ENCODE data around the gene FERMT1. TPM values are rescaled to one million over a fixed set of nuclear protein-coding genes. Genes with fewer than 3 reads are reported as not detected.

FERMT1 gene
- total RNA-seq, 2 experiments from 2014 or later: not detected

DNA sequence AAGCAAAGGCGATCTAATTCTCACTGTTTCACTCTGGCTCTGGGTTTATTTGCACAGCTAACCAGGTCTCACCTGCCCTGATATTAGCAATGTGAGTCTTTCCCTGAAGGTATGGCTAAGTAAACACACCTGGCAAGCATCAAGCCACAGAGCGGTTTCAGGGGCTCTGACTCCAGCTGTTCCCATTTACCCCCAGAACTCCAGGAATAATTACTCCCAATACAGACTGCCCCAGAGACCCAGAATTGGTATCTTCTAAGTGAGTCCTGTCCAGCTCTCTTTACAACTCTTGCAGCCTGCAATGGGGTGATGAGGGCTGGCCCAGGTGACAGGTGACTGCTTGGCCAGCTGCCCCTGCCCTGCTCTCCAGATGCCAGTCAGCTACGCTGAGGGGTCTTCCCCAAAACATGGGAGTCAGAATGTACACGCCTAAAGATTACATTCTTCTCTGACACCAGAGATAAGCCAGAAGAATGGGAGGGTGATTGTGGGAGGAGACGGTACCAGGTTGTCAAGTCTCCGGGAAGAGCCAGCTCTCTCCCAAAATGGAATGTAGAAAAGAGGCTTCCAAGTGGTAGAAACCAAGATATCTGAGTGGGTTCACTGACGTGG is 64.0 kb downstream of the FERMT1 start:
- Histone ChIP-seq H3K79me2 (ENCODE audit: insufficient read depth, low read depth, low read length) (no peaks in the 10 kb centered on the region), H2AFZ (ENCODE audit: low read length) (no peak overlapping the region), H3K27ac (ENCODE audit: low read depth, low read length, poor library complexity, severe bottlenecking) (no peak overlapping the region), H3K9me3 (ENCODE audit: low read length) (no peaks in the 10 kb centered on the region), H4K20me1 (ENCODE audit: insufficient read depth, low read length) (no peaks in the 10 kb centered on the region), H3K36me3 (ENCODE audit: insufficient read depth, low read length) (no peaks in the 10 kb centered on the region), H3K9me2 (ENCODE audit: insufficient read depth, low read length) (no peaks in the 10 kb centered on the region), H3K4me1 (ENCODE audit: insufficient read depth, low read length, poor library complexity, severe bottlenecking) (no peaks in the 10 kb centered on the region), H3K4me3 (ENCODE audit: low read depth, low read length, poor library complexity, severe bottlenecking) (no peak overlapping the region), H3K4me2 (ENCODE audit: low read length) (no peak overlapping the region)
- BruUV-seq (replicated peaks): no TSS peak
- ChIA-PET POLR2A (interaction anchor here (0.7 kb wide), 1 partner anchor 25 kb away, joined by 3 read pairs; no protein-coding TSS in a partner anchor), CTCF (ENCODE audit: unreplicated experiment) (no interaction called here)
- DNase-seq (ENCODE audit: low spot score): no peak
- no peak for TF ChIP-seq EZH2phosphoT487 (IDR thresholded peaks at IDR 0.05; ENCODE audit: borderline replicate concordance, low read depth, low read length)
- TF ChIP-seq, protein P1, sequence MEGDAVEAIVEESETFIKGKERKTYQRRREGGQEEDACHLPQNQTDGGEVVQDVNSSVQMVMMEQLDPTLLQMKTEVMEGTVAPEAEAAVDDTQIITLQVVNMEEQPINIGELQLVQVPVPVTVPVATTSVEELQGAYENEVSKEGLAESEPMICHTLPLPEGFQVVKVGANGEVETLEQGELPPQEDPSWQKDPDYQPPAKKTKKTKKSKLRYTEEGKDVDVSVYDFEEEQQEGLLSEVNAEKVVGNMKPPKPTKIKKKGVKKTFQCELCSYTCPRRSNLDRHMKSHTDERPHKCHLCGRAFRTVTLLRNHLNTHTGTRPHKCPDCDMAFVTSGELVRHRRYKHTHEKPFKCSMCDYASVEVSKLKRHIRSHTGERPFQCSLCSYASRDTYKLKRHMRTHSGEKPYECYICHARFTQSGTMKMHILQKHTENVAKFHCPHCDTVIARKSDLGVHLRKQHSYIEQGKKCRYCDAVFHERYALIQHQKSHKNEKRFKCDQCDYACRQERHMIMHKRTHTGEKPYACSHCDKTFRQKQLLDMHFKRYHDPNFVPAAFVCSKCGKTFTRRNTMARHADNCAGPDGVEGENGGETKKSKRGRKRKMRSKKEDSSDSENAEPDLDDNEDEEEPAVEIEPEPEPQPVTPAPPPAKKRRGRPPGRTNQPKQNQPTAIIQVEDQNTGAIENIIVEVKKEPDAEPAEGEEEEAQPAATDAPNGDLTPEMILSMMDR (conservative IDR thresholded peaks at IDR 0.05; ENCODE audit: low read length): no peak
- intact Hi-C loops (cut with micrococcal nuclease; ENCODE audit: unreplicated experiment): no loop called here

DNA sequence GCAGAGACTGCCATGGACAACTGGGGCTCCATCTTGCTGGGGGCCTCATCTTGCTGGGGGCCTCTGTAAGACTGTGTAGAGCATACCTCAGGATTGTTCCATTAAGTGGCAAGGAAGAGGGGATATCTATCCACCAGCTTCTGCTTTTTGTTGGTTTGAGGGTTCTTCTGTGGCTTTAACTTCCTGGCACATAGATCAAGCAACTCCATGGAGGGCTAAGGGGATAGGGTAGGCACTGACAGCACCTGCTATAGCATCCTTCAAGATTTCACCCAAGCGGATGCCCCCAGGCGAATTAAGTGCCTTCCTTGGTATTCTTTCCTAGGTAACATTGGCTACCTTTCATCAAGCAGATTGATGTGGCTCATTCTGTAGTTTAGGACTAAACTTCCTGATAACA is 65.1 kb downstream of the FERMT1 start:
- Histone ChIP-seq H3K9me3 (ENCODE audit: low read length) (no peaks in the 10 kb centered on the region), H3K4me1 (ENCODE audit: insufficient read depth, low read length, poor library complexity, severe bottlenecking) (no peaks in the 10 kb centered on the region), H3K4me2 (ENCODE audit: low read length) (no peak overlapping the region), H3K36me3 (ENCODE audit: insufficient read depth, low read length) (no peaks in the 10 kb centered on the region), H2AFZ (ENCODE audit: low read length) (no peak overlapping the region), H4K20me1 (ENCODE audit: insufficient read depth, low read length) (no peaks in the 10 kb centered on the region), H3K27ac (ENCODE audit: low read depth, low read length, poor library complexity, severe bottlenecking) (no peak overlapping the region), H3K9me2 (ENCODE audit: insufficient read depth, low read length) (no peaks in the 10 kb centered on the region), H3K4me3 (ENCODE audit: low read depth, low read length, poor library complexity, severe bottlenecking) (no peak overlapping the region), H3K79me2 (ENCODE audit: insufficient read depth, low read depth, low read length) (no peaks in the 10 kb centered on the region)
- ChIA-PET POLR2A (no interaction called here), CTCF (ENCODE audit: unreplicated experiment) (no interaction called here)
- no peak for DNase-seq (ENCODE audit: low spot score)
- no peak for TF ChIP-seq EZH2phosphoT487 (IDR thresholded peaks at IDR 0.05; ENCODE audit: borderline replicate concordance, low read depth, low read length)
- TF ChIP-seq, protein P1 (conservative IDR thresholded peaks at IDR 0.05; ENCODE audit: low read length): no peak
- intact Hi-C loops (cut with micrococcal nuclease; ENCODE audit: unreplicated experiment): no loop called here
- BruUV-seq (replicated peaks): no TSS peak

DNA sequence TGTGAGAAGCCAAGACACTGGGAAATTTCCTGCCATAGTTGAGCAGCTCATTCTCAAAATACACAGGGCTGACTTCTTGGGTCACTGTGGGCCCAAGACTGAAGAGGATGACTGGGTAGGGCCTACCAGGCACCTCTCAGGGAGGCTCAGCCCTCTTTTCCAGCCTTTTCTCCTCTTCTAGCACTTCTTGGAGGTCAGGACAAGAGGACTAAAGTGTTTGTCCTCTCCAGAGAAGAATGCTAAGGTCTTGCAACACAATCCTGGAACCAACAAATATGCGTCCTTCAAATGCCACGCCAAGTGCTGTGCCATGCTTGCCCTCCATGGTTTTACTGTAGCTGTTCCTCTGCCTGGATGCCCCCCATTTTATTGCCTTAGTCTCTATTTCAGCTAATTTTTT is 65.7 kb downstream of the FERMT1 start:
- intact Hi-C loops (cut with micrococcal nuclease; ENCODE audit: unreplicated experiment): no loop called here
- no peak overlapping the region for H3K27ac ChIP-seq (ENCODE audit: low read depth, low read length, poor library complexity, severe bottlenecking)
- no peaks in the 10 kb centered on the region for H3K4me1 ChIP-seq (ENCODE audit: insufficient read depth, low read length, poor library complexity, severe bottlenecking)
- no peak for DNase-seq (ENCODE audit: low spot score)
- no peaks in the 10 kb centered on the region for H3K79me2 ChIP-seq (ENCODE audit: insufficient read depth, low read depth, low read length)
- BruUV-seq (replicated peaks): no TSS peak
- H3K4me3 ChIP-seq (ENCODE audit: low read depth, low read length, poor library complexity, severe bottlenecking): no peak overlapping the region
- CTCF ChIA-PET (ENCODE audit: unreplicated experiment): no interaction called here
- no peaks in the 10 kb centered on the region for H3K9me2 ChIP-seq (ENCODE audit: insufficient read depth, low read length)
- H3K9me3 ChIP-seq (ENCODE audit: low read length): no peaks in the 10 kb centered on the region
- no peaks in the 10 kb centered on the region for H3K36me3 ChIP-seq (ENCODE audit: insufficient read depth, low read length)
- H2AFZ ChIP-seq (ENCODE audit: low read length): no peak overlapping the region
- no peaks in the 10 kb centered on the region for H4K20me1 ChIP-seq (ENCODE audit: insufficient read depth, low read length)
- H3K4me2 ChIP-seq (ENCODE audit: low read length): no peak overlapping the region
- POLR2A ChIA-PET: no interaction called here
- no peak for TF ChIP-seq EZH2phosphoT487 (IDR thresholded peaks at IDR 0.05; ENCODE audit: borderline replicate concordance, low read depth, low read length)
- TF ChIP-seq, protein P1 (conservative IDR thresholded peaks at IDR 0.05; ENCODE audit: low read length): no peak
